ENCODE measurements around the gene ISLR. TPM values are rescaled to one million over a fixed set of nuclear protein-coding genes. Genes with fewer than 3 reads are reported as not detected.
A peak's percentile ranks its signal among the peaks of the same experiment; 100 is the strongest.

ISLR gene
- total and polyA plus RNA-seq, 2 of the 4 experiments (the other 2 are of a cell fraction) = under 0.01 to 0.79 TPM

DNA sequence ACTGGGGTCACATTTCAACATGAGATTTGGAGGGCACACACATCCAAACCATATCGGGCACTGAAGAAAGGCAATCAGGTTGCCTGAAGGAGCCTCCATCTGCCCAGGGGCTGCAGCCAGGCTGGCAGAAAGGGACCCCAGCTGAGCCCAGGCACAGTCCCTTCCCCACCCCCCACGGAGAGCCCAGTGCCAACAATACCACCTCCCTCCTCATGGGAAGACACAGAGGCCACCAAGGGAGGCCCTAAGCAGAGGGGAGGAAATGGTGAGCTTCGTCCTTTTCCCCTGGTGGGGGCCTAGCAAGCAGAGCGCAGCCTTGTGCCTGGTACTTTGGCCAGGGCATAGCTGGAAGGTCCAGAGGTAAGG, 32.1 kb downstream of the ISLR start:
- WGBS, 2 experiments (ENCODE audit: extremely low coverage in 2 of 2, insufficient read length in 1 of 2) = no CpG with 5 or more reads among the region's 4 CpGs
- H3K27me3 ChIP-seq (ENCODE audit: control insufficient read depth, insufficient read depth, low read length) = peaks cover 20% of the 10 kb centered on the region
- H2AK9ac ChIP-seq (replicated peaks; ENCODE audit: low read depth, low read length, poor library complexity) = peak overlapping the region; percentile 32
- H2AK5ac ChIP-seq (ENCODE audit: low read depth, low read length) = no peak overlapping the region
- H4K91ac ChIP-seq (ENCODE audit: insufficient read depth, low read depth, low read length) = no peak overlapping the region
- H3K18ac ChIP-seq (ENCODE audit: low read depth, low read length) = no peak overlapping the region
- no TSS peak for BruUV-seq (replicated peaks)
- H4K20me1 ChIP-seq (ENCODE audit: insufficient read depth, low read length) = no peaks in the 10 kb centered on the region
- TF ChIP-seq MAFK (IDR thresholded peaks at IDR 0.05; ENCODE audit: low read depth, low read length) = no peak
- TF ChIP-seq, protein P1, sequence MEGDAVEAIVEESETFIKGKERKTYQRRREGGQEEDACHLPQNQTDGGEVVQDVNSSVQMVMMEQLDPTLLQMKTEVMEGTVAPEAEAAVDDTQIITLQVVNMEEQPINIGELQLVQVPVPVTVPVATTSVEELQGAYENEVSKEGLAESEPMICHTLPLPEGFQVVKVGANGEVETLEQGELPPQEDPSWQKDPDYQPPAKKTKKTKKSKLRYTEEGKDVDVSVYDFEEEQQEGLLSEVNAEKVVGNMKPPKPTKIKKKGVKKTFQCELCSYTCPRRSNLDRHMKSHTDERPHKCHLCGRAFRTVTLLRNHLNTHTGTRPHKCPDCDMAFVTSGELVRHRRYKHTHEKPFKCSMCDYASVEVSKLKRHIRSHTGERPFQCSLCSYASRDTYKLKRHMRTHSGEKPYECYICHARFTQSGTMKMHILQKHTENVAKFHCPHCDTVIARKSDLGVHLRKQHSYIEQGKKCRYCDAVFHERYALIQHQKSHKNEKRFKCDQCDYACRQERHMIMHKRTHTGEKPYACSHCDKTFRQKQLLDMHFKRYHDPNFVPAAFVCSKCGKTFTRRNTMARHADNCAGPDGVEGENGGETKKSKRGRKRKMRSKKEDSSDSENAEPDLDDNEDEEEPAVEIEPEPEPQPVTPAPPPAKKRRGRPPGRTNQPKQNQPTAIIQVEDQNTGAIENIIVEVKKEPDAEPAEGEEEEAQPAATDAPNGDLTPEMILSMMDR (conservative IDR thresholded peaks at IDR 0.05; ENCODE audit: low read depth, low read length) = no peak
- TF ChIP-seq MXI1 (IDR thresholded peaks at IDR 0.05; ENCODE audit: borderline replicate concordance, low read depth, low read length) = no peak
- no peak for TF ChIP-seq BHLHE40 (IDR thresholded peaks at IDR 0.05; ENCODE audit: low read depth, low read length)
- TF ChIP-seq RCOR1 (IDR thresholded peaks at IDR 0.05; ENCODE audit: insufficient replicate concordance, low read length) = no peak
- no peak for TF ChIP-seq RFX5 (IDR thresholded peaks at IDR 0.05; ENCODE audit: low read depth, low read length)
- TF ChIP-seq RAD21 (IDR thresholded peaks at IDR 0.05; ENCODE audit: low read length) = no peak
- TF ChIP-seq SMC3 (IDR thresholded peaks at IDR 0.05; ENCODE audit: low read depth, low read length) = no peak
- TF ChIP-seq, protein P2, sequence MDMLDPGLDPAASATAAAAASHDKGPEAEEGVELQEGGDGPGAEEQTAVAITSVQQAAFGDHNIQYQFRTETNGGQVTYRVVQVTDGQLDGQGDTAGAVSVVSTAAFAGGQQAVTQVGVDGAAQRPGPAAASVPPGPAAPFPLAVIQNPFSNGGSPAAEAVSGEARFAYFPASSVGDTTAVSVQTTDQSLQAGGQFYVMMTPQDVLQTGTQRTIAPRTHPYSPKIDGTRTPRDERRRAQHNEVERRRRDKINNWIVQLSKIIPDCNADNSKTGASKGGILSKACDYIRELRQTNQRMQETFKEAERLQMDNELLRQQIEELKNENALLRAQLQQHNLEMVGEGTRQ (IDR thresholded peaks at IDR 0.05; ENCODE audit: low read depth, low read length) = no peak
- TF ChIP-seq, protein P3, sequence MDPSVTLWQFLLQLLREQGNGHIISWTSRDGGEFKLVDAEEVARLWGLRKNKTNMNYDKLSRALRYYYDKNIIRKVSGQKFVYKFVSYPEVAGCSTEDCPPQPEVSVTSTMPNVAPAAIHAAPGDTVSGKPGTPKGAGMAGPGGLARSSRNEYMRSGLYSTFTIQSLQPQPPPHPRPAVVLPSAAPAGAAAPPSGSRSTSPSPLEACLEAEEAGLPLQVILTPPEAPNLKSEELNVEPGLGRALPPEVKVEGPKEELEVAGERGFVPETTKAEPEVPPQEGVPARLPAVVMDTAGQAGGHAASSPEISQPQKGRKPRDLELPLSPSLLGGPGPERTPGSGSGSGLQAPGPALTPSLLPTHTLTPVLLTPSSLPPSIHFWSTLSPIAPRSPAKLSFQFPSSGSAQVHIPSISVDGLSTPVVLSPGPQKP (IDR thresholded peaks at IDR 0.05; ENCODE audit: borderline replicate concordance, low read depth, low read length) = no peak
- no peak for TF ChIP-seq NFE2L2 (IDR thresholded peaks at IDR 0.05; ENCODE audit: low read depth, low read length)
- TF ChIP-seq MAZ (IDR thresholded peaks at IDR 0.05; ENCODE audit: borderline replicate concordance, low read depth, low read length) = no peak
- no peak for TF ChIP-seq FOS (IDR thresholded peaks at IDR 0.05; ENCODE audit: low read depth, low read length)
- no peak for TF ChIP-seq CHD1 (IDR thresholded peaks at IDR 0.05; ENCODE audit: low read depth, low read length)
- TF ChIP-seq POLR2A (IDR thresholded peaks at IDR 0.05; ENCODE audit: low read depth, low read length) = no peak
- no peak for TF ChIP-seq CEBPB (IDR thresholded peaks at IDR 0.05; ENCODE audit: low read depth, low read length)
- no peak overlapping the region for H2BK120ac ChIP-seq (ENCODE audit: low read depth, low read length)
- dilution Hi-C loops (cut with HindIII; ENCODE audit: low sequenced_read_pairs, unreplicated experiment) (no loop called here), in situ Hi-C loops (cut with MboI; ENCODE audit: low sequenced_read_pairs) (no loop called here), intact Hi-C loops (cut with micrococcal nuclease) (no loop called here)
- H3K36me3 ChIP-seq (ENCODE audit: control insufficient read depth, insufficient read depth, low read length) = no peaks in the 10 kb centered on the region
- no peak overlapping the region for H2AFZ ChIP-seq (replicated peaks; ENCODE audit: low read length, poor library complexity)
- H3K4me1 ChIP-seq (ENCODE audit: control insufficient read depth, insufficient read depth, low read length) = peaks cover 21% of the 10 kb centered on the region
- H3K4ac ChIP-seq (ENCODE audit: low read depth, low read length) = no peak overlapping the region
- H2BK20ac ChIP-seq (ENCODE audit: low read depth, low read length) = no peak overlapping the region
- no peaks in the 10 kb centered on the region for H3K79me1 ChIP-seq (ENCODE audit: low read depth in 1 of 2, low read length in 2 of 2)
- no peak overlapping the region for H3K4me2 ChIP-seq (ENCODE audit: low read depth, low read length)
- no peak overlapping the region for H3K9ac ChIP-seq (ENCODE audit: low read depth, low read length)
- DNase-seq (no peak), ATAC-seq (ENCODE audit: low read depth) (no peak)
- H4K8ac ChIP-seq (ENCODE audit: low read depth in 2 of 2, low read length in 2 of 2) = no peak overlapping the region
- POLR2A ChIA-PET (ENCODE audit: unreplicated experiment) = no interaction called here
- no peak overlapping the region for H3K4me3 ChIP-seq (ENCODE audit: insufficient read depth, low read depth, low read length)
- H3K14ac ChIP-seq (replicated peaks; ENCODE audit: low read depth, low read length) = no peak overlapping the region
- H2BK15ac ChIP-seq (ENCODE audit: low read depth, low read length) = no peak overlapping the region
- H4K5ac ChIP-seq (ENCODE audit: low read depth, low read length) = no peak overlapping the region
- H3K23ac ChIP-seq (ENCODE audit: low read depth, low read length) = no peak overlapping the region
- H3K56ac ChIP-seq (ENCODE audit: extremely low read depth, insufficient read depth, low read length) = no peak overlapping the region
- H3K27ac ChIP-seq (ENCODE audit: insufficient read depth, low read length) = no peak overlapping the region
- H3K9me3 ChIP-seq (ENCODE audit: control insufficient read depth, insufficient read depth, low read length) = no peaks in the 10 kb centered on the region
- H3K9me1 ChIP-seq (ENCODE audit: insufficient read depth, low read length) = no peaks in the 10 kb centered on the region
- no peak overlapping the region for H2BK5ac ChIP-seq (ENCODE audit: low read depth, low read length, poor library complexity, severe bottlenecking)
- CTCF ChIA-PET = no interaction called here
